Inferior parietal cortex (tissue), 1 donor: ENCODE data around the gene ABCA4.
"Not testable (repeated sequence)": the region's sequence is repeated elsewhere in the genome, so short reads cannot be mapped to it uniquely, and the experiment has no call there.

ENCODE experiments used
- DNase-seq: peaks from one replicate; pipeline ENCODE4 v3.0.0-alpha.2; 2016; ENCODE audit errors: extremely low spot score

Gene ABCA4

DNA sequence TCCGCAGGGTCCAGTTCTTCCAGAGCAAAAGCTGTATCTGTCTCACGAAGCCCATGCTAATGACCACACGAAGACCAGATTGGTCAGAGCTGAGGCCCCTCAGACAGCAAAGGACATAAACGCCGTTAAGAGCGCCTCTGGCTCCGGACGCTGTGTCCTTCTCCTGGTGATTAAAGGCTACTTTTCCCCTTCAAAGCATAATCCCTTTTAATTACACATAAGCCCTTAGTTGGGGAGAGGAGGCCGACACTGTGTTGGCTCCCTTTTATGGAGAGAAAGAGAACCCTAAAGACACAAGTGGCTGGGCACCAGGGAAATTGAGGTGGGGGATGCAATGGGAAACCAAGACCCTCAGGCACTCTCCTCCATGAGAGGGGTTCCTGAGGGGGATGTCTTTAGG is at the start of gene ABCA4:
Gene ABCA4, minus strand, starts transcription at position 158 of the 400 bp plus-strand sequence. Its CDS starts 103 bp downstream, at position 55.
- DNase-seq, result no peak

- DNase-seq, result no peak
Measured at GRCh38 chr1:94169126-94169525, 48.2 kb upstream of the ABCA4 start.

GRCh38 chr1:94165843-94166242 is 44.9 kb upstream of the ABCA4 start:
- no peak for DNase-seq

DNA sequence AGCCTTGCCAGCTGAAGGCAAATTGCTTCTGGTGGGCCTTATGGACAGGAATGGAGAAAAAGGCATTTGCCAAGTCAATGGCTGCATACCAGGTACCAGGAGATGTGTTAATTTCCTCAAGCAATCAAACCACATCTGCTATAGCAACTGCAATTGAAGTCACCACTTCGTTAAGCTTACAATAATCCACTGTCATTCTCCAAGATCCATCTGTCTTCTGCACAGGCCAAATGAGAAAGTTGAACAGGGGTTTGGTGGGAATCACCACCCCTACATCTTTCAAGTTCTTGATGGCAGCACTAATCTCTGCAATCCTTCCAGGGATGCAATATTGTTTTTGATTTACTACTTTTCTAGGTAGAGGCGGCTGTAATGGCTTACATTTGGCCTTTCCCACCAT is 43.9 kb upstream of the ABCA4 start:
- DNase-seq, result not testable (repeated sequence)

DNA sequence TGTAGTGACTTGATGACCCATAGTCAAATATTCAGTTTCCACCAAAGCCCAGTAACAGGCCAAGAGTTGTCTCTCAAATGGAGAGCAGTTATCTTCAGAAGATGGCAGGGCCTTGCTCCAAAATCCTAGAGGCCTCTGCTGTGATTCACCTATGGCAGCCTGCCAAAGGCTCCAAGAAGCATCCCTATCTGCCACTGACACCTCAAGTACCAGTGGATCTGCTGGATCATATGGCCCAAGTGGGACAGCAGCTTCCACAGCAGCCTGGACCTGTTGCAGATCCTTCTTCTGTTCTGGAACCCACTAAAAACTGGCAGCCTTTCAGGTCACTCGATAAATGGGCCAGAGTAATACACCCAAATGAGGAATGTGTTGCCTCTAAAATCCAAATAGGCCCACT is 43.2 kb upstream of the ABCA4 start:
- not testable (repeated sequence) for DNase-seq

GRCh38 chr1:94163249-94163648 is 42.3 kb upstream of the ABCA4 start:
- DNase-seq, result not testable (repeated sequence)

DNA sequence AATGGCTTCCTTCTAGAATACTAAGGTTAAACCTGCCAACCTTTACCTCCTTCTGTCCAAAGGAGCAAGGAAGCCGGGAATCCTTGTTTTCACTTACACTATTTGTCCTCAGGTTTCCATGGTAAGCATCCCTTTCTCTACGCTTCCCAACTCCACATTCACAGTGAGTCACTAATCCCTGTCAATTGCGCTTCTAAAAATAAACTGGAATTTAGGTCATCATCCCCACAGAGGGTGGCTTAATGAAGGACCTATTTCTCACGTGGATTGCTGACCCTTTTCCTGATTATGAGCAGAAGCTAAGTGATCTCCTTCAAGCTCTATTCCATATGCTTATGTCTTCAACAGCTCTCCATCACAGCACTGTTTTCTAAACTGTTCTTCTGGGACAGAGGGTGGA is 39.9 kb upstream of the ABCA4 start:
- DNase-seq, result no peak

GRCh38 chr1:94156096-94156625 is 35.2 kb upstream of the ABCA4 start:
- DNase-seq, result no peak

- no peak for DNase-seq
Measured at GRCh38 chr1:94154989-94155388, 34.0 kb upstream of the ABCA4 start.

DNA sequence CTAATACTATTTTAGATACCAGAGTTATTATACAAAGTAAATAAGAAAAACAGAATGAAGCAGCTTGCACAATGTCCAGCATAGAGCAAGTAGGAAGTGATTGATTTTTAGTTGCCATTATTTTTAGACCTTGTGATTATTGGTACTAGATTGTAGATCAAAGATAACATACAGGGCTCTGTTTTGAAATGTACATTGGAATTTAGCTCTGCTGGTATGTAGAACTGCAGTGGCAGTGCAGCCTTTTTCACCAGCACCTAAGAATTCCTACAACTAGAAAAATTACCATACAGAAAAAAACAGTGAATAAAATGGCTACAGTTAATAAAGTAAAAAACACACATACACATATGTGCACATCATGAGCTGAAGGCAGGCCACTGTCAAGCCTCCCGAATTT is 32.2 kb upstream of the ABCA4 start:
- DNase-seq, result no peak

DNA sequence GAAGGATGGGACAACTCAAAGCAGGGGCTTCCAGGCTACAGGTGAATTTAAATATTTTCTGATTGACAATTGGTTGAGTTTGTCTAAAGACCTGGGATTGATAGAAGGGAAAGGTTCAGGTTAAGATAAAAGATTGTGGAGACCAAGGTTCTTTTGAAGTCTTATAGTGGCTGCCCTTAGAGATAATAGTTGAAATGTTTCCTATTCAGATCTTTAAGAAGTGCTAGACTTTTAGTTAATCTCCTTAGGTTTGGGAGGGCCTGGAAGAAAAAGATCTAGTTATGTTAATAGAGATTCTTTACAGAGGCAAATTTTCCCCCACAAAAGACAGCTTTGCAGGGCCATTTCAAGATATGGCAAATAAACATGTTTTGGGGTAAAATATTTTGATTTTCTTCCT is 28.2 kb upstream of the ABCA4 start:
- not testable (repeated sequence) for DNase-seq

- DNase-seq, result no peak
Measured at GRCh38 chr1:94146273-94146672, 25.3 kb upstream of the ABCA4 start.

DNA sequence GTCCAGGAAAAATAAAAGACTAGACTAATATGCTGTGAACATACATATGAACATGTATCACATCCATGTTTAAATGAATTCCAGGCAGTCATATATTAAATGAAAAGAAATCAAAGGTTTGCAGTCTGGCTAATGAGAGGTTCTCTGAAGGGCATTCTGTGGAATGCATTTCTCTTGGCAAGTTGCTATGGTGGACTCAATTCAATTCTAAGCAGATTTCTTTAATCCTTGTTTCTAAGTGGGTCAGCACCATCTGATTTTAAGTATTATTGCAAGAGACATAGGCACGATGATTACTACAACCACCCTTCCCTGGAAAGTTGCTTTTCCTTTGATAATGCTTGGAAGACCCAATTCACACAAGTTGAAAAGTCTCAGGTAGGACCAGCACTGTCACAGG is 23.9 kb upstream of the ABCA4 start:
- DNase-seq, result no peak

- DNase-seq, result no peak
Measured at GRCh38 chr1:94143809-94144176, 22.8 kb upstream of the ABCA4 start.

DNA sequence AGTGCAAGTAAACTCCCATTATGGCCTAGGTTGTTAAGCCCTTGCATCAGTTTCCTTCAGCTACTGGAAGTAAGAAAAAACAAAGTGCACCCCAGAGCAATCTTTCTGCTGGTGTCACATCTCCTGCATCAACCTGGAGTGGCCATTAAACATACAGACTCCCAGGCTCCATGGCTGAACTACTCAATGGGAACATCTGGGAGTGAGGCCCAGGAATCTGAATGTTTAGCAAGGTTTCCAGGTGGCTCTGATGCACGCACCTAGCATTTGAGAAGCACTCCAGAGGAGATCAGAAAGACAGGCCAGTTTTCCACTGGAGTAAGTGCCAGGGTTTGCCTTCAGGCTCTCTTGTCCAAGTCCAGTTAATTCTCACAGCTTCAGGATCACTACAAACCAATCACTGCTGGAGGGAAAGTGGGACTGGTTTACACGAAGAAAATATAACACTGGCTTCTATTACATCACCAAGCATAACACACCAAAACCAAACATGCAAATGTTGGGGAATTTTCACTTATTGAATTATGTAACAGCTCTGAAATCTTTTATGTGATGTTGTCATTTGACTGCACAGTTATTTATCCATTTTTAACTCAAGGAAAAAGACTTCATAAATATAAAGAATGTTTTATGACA is 22.3 kb upstream of the ABCA4 start:
- DNase-seq, result no peak

DNA sequence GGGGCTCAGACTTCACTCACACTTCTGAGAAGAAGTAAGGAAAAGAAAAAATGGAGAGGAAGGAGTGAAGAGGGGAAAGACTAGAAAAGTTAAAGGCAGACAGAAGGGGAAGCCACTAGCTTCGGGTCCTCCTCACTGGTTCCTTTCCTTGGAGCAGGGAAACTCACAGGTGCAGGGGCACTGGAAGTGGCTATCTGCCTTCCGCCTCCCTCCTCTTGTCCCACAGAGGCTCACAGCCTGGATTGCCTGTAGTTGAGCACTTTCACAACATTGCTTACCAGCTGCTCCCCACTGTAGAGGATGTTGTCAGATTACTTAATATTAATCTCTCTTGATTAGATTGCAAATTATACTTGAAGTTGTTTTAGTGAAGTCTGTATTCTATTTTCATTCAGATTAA is 21.6 kb upstream of the ABCA4 start:
- no peak for DNase-seq

DNA sequence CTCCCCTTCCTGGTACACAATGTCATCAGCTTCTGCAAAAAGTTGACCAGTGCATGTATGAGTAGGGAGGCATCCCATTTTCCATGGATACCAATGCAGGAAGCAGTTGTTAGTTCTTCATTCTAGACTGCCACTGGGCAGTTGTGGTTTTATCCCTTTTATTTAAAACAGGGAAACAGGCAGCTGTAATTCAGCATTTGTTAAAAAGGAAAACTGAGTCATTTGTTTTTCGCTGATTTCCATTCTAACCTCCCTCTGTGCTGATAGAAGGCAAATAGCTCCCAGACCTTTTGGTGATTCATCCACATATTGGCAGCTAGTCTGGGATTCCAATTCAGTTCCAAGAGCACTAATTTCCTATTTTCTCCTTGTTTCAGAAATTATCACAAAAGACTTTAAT is 21.1 kb upstream of the ABCA4 start:
- no peak for DNase-seq

DNA sequence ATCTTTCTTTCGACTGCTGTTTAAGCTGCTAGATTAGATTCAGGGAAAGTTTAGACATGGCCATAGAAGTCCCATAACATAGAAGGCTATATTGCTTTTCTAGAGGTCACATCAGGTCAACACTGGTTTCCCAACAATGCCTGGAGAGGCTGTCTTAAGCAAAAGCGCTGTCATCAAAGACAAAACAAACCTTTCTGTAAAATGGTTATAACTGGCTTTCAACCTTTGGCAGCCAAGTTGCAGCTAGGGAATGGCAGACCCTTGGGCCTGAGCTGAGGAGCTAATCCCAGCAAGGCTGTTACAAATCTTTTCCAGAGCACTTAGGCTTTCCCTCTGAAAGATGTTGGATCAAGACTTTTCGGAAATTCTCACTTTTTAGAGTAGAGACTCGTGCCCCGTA is 11.2 kb upstream of the ABCA4 start:
- no peak for DNase-seq

DNA sequence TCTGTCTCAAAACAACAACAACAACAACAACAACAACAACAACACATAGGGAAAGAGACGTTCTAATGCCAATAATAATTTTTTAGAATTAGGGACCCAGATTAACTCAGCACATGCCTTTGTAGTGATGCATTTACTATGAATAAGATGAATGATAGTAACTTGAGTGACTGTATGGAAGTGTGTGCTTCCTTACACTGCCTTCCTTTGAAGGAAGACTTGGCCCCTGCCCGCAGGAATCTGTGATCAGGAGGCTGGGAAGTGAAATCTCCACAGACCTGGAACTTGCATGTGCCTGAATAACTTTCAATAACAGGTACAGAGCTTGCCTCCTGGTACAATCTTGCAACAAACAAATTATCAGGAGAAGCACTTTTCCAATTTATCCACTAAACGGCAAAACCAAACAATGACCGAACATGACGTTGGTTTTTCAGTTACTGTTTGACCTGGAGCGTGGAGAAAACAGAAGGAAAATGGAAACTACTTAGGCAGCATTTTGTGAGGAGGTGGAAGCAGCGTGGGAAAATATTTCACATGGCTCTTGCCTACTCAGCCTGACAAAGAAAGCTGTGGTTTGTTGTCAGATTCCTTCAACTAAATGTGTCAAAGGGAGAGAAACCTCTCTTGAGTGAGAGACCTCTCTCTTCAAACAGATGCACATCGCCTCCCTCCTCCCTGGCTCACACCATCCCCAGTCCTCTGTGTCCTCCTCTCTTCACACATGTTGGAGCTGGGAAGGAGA is 10.1 kb upstream of the ABCA4 start:
- no peak for DNase-seq

DNA sequence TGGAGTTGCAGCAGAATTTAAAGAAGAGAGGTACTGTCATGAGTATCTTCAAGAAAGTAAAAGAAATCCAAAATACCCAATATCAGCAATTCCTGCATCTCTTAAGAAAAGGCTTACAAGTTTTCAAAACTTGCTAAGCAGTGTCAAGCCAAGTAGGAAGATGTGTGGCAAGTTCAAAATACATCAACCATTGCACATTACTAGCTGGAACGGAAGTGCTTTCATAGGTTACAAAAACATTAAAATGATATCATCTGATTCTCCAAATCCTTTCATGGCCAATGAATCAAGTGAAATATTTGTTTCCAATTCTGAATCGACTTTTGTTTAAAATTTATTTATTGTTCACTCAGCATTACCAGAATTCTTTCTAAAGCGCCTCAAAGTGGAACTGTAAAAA is 5.7 kb upstream of the ABCA4 start:
- no peak for DNase-seq

GRCh38 chr1:94125551-94126514 is 4.9 kb upstream of the ABCA4 start:
- no peak for DNase-seq

DNA sequence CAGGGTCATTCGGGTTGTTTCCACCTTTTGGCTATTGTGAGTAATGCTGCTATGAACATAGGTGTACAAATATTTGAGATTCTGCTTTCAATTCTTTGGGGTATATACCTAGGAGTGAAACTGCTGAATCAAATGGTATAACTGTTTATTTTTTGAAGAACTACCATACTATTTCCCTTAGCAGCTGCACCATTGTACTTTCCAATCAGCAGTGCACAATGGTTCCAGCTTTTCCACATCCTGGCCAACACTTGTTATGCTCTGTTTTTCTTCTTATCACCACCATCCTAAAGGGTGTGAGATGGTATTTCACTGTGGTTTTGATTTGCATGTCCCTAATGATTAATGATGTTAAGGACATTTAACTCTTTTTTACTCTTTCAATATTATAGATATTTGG is 3.6 kb upstream of the ABCA4 start:
- DNase-seq, result no peak
